HG03460 (cell line): ENCODE data around the gene RBP5.

Source experiments
- ATAC-seq: cut with Tn5 transposase; IDR thresholded peaks from one replicate; pipeline ENCODE4 v1.9.1; 2021; ENCODE audit not compliant: unreplicated experiment

The RBP5 gene, protein sequence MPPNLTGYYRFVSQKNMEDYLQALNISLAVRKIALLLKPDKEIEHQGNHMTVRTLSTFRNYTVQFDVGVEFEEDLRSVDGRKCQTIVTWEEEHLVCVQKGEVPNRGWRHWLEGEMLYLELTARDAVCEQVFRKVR

DNA sequence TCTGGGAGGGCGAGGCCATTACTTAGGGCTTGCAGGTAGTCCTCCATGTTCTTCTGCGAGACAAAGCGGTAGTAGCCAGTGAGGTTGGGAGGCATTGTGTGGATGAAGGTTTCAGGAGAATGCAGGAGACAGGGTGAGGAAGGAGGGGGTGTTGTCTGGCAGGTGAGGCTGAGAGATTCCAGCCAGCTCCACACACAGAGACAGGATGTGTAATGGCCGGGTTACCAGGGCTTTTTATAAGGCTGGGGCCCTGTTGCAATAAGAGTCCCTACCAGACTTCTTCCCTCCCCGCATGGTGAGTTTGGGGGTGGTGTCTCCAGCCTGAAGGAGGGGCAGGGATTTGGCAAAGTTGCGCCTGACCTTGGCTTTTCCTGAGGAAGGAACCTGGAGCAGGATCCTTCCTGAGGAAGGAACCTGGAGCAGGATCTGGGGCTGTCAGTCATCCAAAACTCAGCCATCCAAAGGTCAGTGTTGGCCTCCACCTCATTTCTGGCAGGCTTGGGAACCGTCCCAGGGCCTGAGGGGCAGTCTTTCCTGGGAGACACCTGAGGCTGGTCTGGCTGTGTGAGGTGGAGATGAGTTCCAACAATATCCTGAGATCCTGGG lies at the start of gene RBP5:
RBP5 (minus strand) TSS at position 209 of the 606 bp plus-strand sequence; CDS start at position 95, 114 bp downstream.
- ATAC-seq: no peak

DNA sequence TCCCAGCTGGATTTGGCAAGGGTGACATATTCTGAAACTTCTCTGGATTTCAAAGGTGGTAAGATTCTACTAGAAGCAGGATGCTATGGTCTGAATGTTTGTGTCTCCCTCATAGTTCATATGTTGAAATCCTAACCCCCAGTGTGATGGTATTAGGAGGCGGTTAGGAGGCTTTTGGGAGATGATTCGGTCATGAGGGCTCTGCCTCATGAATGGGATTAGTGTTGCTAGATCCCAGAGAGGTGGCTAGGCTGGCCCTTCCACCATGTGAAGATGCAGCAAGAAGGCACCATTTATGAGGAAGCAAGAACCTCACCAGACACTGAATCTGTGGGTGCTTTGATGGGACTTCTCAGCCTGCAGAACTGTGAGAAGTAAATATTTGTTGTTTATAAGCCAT lies 49.8 kb upstream of the RBP5 start:
- no peak for ATAC-seq

- ATAC-seq: no peak
Measured at GRCh38 chr12:7176595-7176994, 47.9 kb upstream of the RBP5 start.

DNA sequence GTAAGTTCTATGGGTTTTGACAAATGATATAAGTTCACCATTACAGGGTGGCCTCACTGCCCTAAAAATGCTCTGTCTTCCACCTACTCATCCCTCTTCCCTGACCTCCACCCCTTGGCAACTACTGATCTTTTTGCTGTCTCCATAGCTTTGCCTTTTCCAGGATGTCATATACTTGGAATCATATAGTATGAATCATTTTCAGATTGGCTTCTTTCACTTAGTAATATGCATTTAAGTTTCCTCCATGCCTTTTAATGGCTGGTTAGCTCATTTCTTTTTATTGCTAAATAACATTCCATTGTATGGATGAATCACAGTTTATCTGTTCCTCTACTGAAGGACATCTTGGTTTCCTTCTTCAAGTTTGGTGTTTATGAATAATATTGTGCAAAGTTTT lies 46.8 kb upstream of the RBP5 start:
- ATAC-seq: no peak

- ATAC-seq: no peak
Measured at GRCh38 chr12:7171854-7172253, 43.2 kb upstream of the RBP5 start.

DNA sequence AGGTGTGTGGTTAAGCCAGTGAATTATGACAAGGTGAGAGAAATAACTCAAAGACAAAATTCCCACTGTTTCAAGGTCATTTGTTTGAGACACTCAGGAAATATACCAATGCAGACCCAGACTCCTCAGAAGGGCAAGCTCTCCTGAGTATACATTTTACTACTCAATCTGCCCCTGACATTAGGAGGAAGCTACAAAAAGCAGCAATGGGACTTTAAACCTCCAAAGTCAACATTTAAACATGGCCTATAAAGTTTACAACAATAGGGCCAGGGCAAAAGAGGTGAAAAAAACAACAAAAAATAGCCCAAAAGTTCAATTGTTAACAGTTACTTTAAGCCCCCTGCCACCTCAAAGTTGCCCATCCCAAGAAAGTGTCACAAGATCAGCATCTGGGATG lies 41.3 kb upstream of the RBP5 start:
- ATAC-seq: no peak

DNA sequence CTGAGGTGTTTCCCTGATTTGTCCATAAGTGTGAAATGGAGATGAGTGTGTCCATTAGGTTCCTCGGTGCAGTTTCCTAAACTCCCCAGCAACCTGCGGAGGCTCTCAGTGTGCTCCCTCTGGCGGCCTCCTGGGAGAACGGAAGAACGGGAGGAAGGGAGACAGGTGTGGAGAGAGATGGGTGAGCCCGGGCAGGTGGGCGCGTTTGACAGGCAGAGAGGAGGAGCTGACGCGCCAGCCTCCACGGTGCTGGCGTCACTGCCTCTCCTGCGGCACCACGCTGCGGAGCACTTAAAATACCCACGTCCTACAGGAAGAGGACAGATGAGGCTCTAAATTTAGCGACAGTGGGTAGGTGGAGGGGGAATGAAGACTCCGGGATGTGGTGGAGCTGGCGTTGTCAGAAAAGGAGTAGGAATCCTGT lies 34.0 kb upstream of the RBP5 start:
- ATAC-seq: no peak

DNA sequence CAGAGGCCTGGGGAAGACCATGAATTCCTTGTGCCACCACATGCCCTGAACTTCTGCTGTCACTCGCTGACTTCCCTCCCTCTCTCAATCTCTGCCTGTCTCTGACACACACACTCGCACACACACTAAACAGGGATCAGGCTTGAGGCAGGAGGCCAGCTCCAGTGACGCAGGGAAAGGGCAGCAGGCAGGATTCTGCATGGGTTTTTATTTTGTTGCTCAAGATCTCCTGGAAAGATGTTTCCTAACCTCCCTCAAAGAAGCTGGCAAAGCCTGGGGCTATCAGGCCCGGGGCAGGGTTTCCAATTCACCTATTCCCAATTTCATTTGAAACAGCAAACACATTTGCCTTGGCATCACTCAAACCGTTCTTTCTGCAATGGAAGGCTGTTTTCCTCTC lies 33.1 kb upstream of the RBP5 start:
- no peak for ATAC-seq

DNA sequence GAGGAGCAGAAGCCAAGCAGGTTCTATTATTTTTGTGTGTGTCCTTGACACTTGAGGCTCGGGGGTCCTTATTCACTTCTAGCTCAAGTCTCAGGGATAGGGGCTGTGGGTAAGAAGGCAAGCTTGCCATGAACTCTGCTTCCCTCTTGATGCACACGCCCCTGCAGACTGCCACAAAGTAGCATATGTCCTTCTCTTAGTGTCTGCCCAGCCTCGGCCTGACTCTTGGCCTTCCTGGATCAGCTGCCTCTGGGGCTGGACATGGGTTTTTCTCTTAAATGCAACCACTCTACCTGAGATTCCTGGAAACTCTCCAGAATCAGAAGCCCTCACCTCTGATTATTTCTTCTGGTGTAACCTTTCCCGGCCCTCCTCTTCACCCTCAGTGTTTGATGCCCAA lies 32.6 kb upstream of the RBP5 start:
- no peak for ATAC-seq

GRCh38 chr12:7160183-7160582 lies 31.5 kb upstream of the RBP5 start:
- ATAC-seq: no peak

GRCh38 chr12:7158781-7159609 lies 30.3 kb upstream of the RBP5 start:
- ATAC-seq: no peak

- ATAC-seq: no peak
Measured at GRCh38 chr12:7157391-7157790, 28.7 kb upstream of the RBP5 start.

DNA sequence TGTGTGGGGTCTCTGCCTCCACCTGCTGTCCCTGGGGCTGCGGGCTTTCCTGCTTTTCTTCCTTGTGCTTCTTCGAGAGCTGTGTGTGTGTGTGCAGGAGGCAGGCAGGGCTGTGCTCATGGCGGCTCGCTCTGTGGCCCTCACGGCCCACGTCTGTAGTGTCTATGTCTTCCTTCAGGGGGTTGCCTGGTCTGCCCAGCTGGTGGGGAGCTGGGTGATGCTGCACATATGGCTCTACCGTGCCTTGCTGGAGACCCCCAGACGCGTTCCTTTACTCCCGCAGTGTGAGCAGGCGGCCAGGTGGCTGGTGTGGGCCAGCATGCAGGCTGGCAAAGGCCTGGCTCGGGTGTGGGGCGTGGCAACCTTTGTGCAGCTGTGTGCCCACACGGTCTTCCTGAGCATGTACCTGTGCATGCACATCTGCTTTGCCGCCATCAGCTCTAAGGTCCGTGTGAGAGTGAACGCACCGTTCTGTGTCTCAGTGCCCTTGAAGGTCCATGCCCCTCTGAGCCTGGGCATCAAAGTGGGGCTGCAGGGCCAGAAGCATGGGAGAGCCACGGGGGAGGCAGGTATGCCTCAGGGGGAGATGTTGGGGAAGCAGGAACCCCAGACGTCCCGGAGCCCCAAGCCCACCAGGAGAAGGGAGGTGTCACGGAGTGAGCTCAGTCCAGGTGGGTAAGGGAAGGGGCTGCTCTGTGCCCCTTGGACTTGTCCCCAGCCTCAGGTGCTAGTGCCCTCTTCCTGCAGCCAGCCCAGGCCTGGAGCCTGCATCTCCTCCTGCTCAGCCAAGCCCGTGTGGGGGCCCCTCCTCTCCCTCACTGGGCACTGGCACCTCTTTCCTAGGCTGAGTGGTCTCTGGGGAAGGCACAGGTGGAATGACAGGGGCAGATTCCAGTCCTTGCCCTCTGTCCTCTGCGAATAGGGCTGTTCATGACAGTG lies 27.8 kb upstream of the RBP5 start:
- ATAC-seq: no peak

DNA sequence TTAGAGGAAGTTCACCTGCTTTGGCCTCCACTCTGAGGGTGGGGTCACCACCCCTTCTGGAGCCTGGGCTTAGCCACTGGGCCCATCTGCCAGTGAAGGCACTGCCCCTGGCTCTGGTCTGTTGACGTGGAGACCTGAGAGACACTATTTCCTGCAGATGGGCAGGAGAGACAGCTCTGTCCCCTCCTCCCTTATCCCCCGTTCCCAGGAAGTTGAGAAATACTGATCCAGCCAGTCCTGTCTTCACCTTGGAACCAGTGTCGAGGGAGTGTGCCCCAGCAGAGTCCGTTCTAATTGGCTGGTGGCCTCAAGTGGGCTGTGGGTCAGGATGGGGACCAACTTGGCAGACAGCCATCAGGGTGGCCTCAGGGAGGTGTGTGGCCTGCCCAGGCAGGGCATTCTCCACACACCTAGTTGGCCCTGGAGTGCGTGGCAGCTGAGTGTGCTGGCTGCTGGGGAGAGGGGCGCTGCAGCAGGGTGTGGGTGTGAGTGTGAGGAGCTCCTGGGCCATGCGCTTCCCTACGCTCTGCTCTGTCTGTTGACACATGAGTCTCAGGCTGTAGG lies 26.9 kb upstream of the RBP5 start:
- no peak for ATAC-seq

- ATAC-seq: no peak
Measured at GRCh38 chr12:7154901-7155470, 26.3 kb upstream of the RBP5 start.

DNA sequence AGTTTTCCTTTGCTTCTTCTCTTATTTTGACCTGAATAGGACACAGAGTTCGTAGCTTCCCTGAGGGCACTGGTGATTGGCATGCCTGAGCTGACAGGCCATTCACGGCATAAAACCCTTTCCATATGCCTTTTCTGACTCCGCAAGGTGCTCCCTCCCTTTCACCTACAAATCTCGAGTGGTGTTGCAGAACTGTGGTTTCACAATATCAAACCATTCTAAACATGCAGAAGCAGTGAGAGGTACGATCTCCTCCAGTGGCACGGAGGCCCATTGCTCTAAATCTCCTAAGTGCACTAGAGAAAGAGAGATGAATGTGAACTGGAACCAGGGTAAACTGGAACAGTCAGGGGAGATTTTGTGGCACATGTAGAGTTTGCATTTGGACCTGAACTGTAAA lies 25.4 kb upstream of the RBP5 start:
- no peak for ATAC-seq

- no peak for ATAC-seq
Measured at GRCh38 chr12:7152818-7153217, 24.1 kb upstream of the RBP5 start.

DNA sequence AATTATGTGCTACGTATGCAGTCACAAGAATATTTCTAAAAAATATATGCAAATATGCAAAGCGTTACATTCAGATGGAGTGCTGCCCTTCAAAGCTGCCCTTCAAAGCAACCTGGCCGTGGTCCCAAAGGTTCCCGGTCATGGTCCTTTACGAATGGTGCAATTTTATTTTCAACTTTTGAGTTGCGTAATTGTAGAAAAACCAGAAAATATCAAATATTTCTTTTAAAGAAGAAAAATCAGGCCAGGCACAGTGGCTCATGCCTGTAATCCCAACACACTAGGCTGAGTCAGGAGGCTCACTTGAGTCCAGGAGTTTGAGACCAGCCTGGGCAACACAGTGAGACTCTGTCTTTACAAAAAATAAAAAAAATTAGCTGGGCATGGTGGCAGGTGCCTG lies 22.8 kb upstream of the RBP5 start:
- ATAC-seq: no peak

- ATAC-seq: no peak
Measured at GRCh38 chr12:7150841-7151240, 22.2 kb upstream of the RBP5 start.

GRCh38 chr12:7150356-7150755 lies 21.7 kb upstream of the RBP5 start:
- no peak for ATAC-seq

GRCh38 chr12:7146906-7147305 lies 18.2 kb upstream of the RBP5 start:
- ATAC-seq: no peak
